ENCODE results near the gene TYW1.
"Not testable (repeated sequence)": the region's sequence is repeated elsewhere in the genome, so short reads cannot be mapped to it uniquely, and the experiment has no call there.

DNA sequence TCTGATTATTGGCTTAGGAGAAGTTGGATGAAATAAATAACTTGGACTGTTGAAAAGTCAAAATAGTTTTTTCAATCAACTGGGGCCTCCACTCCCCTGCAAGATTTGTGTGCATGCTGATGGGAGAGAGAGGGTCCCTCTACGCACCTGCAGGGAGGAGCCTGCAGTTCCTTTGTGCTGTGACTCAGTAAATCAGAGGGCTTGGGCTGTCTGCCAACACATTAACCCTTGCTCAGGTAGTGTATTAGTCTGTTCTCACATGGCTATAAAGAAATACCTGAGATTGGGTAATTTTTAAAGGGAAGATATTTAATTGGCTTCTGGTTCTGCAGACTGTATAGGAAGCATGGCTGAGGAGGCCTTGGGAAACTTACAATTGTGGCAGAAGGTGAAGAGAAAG, 261.1 kb downstream of the TYW1 start:
- not testable (repeated sequence) for TF ChIP-seq EZH2 (IDR thresholded peaks at IDR 0.05; ENCODE audit: low read depth)
- TF ChIP-seq, protein P1, sequence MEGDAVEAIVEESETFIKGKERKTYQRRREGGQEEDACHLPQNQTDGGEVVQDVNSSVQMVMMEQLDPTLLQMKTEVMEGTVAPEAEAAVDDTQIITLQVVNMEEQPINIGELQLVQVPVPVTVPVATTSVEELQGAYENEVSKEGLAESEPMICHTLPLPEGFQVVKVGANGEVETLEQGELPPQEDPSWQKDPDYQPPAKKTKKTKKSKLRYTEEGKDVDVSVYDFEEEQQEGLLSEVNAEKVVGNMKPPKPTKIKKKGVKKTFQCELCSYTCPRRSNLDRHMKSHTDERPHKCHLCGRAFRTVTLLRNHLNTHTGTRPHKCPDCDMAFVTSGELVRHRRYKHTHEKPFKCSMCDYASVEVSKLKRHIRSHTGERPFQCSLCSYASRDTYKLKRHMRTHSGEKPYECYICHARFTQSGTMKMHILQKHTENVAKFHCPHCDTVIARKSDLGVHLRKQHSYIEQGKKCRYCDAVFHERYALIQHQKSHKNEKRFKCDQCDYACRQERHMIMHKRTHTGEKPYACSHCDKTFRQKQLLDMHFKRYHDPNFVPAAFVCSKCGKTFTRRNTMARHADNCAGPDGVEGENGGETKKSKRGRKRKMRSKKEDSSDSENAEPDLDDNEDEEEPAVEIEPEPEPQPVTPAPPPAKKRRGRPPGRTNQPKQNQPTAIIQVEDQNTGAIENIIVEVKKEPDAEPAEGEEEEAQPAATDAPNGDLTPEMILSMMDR (conservative IDR thresholded peaks at IDR 0.05): not testable (repeated sequence)
